T-helper 2 cell treated with Interferon-gamma antibody and Interleukin-4, amounts not matched to agents 5 μg/mL and 100 μg/mL, for 36 hours (primary cell): ENCODE results near the gene TMEM234.
"Not testable (repeated sequence)": the region's sequence is repeated elsewhere in the genome, so short reads cannot be mapped to it uniquely, and the experiment has no call there.

Source experiments
- DNase-seq: peaks from one replicate; pipeline ENCODE4 v3.0.0; 2021; ENCODE audit warnings: low spot score
- H3K27ac Mint-ChIP-seq: one replicate; pipeline ENCODE4 v1.8.0; 2021; ENCODE audit warnings: mild to moderate bottlenecking, mixed read lengths
- H3K27me3 Mint-ChIP-seq: one replicate; pipeline ENCODE4 v1.8.0; 2021; ENCODE audit warnings: low read depth, mixed read lengths
- H3K36me3 Mint-ChIP-seq: one replicate; pipeline ENCODE4 v1.8.0; 2021; ENCODE audit warnings: low read depth, mixed read lengths
- H3K4me1 Mint-ChIP-seq: one replicate; pipeline ENCODE4 v1.8.0; 2021; ENCODE audit warnings: low read depth, mixed read lengths
- H3K4me3 Mint-ChIP-seq: one replicate; pipeline ENCODE4 v1.8.0; 2022; ENCODE audit warnings: mild to moderate bottlenecking, moderate library complexity, mixed read lengths
- H3K9me3 Mint-ChIP-seq: one replicate; pipeline ENCODE4 v1.8.0; 2021; ENCODE audit warnings: mixed read lengths

The TMEM234 gene

GRCh38 chr1:32221980-32222755 lies at the start of gene TMEM234, which contains the start of gene EIF3I:
Gene TMEM234 (minus strand): TSS chr1:32222353. CDS start chr1:32222322, 31 bp downstream.
Gene EIF3I (plus strand): TSS chr1:32222407. CDS start chr1:32222442, 35 bp downstream.
- Mint-ChIP-seq H3K4me1 (peaks cover 14% of the 10 kb centered on the region), H3K36me3 (peaks cover 27% of the 10 kb centered on the region), H3K27me3 (no peaks in the 10 kb centered on the region), H3K4me3 (peak within 1 kb of the TSS; percentile 96), H3K9me3 (no peaks in the 10 kb centered on the region), H3K27ac (peak within 1 kb of the TSS; percentile 96)
- DNase-seq: peak; percentile 90

DNA sequence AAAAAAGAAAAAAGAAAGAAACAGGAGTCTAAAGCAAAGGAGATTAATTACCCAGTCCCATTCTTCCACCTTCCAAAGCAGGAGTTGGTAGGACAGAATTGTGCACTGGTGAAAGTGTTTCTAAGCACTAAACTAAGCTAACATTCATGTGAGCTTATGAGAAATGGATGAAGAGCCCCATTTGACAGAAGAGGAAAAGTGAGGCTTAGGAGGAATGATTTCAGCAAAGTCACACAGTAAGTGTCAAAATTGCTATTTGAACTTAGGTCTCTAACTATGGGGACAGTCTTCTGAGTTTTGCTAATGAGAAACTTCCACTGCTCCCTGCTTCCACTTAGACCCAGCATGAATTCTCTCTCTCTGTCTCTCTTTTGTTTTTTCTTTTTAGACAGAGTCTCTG lies 47.6 kb upstream of the TMEM234 start:
- H3K4me3 Mint-ChIP-seq: peak overlapping the region; percentile 57
- H3K27ac Mint-ChIP-seq: peak overlapping the region; percentile 54
- no peaks in the 10 kb centered on the region for H3K27me3 Mint-ChIP-seq

GRCh38 chr1:32266921-32267591 lies 44.9 kb upstream of the TMEM234 start:
- H3K4me3 Mint-ChIP-seq: peak overlapping the region; percentile 90
- H3K4me1 Mint-ChIP-seq: peaks cover 48% of the 10 kb centered on the region
- H3K36me3 Mint-ChIP-seq: peaks cover 46% of the 10 kb centered on the region
- no peak for DNase-seq
- H3K27ac Mint-ChIP-seq: peak overlapping the region; percentile 99
- peaks cover 3% of the 10 kb centered on the region for H3K9me3 Mint-ChIP-seq
- no peaks in the 10 kb centered on the region for H3K27me3 Mint-ChIP-seq

More for the DNA sequence above, 47.6 kb upstream of the TMEM234 start:
- H3K9me3 Mint-ChIP-seq: peaks cover 3% of the 10 kb centered on the region
- peaks cover 51% of the 10 kb centered on the region for H3K36me3 Mint-ChIP-seq
- H3K4me1 Mint-ChIP-seq: peaks cover 61% of the 10 kb centered on the region
- DNase-seq: no peak

GRCh38 chr1:32265846-32266245 lies 43.7 kb upstream of the TMEM234 start:
- Mint-ChIP-seq H3K36me3 (peaks cover 38% of the 10 kb centered on the region), H3K27me3 (no peaks in the 10 kb centered on the region), H3K4me1 (peaks cover 37% of the 10 kb centered on the region), H3K4me3 (peak overlapping the region; percentile 41), H3K9me3 (peaks cover 3% of the 10 kb centered on the region), H3K27ac (peak overlapping the region; percentile 74)
- DNase-seq: no peak

DNA sequence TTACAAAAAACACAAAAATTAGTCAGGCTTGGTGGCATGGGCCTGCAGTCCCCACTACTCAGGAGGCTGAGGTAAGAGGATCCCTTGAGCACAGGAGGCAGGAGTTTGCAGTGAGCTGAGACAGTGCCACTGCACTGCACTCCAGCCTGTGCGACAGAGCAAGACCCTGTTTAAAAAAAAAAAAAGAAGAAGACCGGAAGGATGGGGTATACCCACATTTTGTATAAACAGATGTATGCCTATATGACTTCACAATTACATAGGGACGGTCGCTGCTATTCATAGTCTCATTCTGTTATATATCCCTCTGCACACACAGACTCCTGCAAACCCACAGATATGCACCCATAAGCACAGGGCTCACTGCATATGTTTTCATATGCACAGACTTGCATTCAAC lies 41.6 kb upstream of the TMEM234 start:
- Mint-ChIP-seq H3K27ac (peak overlapping the region; percentile 83), H3K36me3 (peaks cover 41% of the 10 kb centered on the region), H3K4me1 (peaks cover 36% of the 10 kb centered on the region), H3K4me3 (peak overlapping the region; percentile 56), H3K27me3 (no peaks in the 10 kb centered on the region), H3K9me3 (peaks cover 3% of the 10 kb centered on the region)
- no peak for DNase-seq

GRCh38 chr1:32263236-32263593 lies 41.1 kb upstream of the TMEM234 start:
- not testable (repeated sequence) for H3K27me3 Mint-ChIP-seq, H3K9me3 Mint-ChIP-seq, H3K27ac Mint-ChIP-seq, DNase-seq, H3K4me3 Mint-ChIP-seq
- peaks cover 41% of the 10 kb centered on the region for H3K36me3 Mint-ChIP-seq
- peaks cover 36% of the 10 kb centered on the region for H3K4me1 Mint-ChIP-seq

DNA sequence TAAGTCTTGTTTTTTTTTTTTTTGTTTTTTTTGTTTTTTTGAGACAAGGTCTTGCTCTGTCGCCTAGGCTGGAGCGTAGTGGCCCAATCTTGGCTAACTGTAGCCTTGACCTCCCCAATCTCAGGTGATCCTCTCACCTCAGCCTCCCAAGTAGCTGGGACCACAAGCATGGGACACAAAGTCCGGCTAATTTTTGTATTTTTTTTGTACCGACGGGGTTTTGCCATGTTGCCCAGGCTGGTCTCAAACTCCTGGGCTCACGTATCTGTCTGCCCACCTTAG lies 35.0 kb upstream of the TMEM234 start:
- Mint-ChIP-seq H3K9me3 (no peaks in the 10 kb centered on the region), H3K4me1 (peaks cover 36% of the 10 kb centered on the region), H3K27ac (peak overlapping the region; percentile 85), H3K4me3 (peak overlapping the region; percentile 72), H3K27me3 (no peaks in the 10 kb centered on the region), H3K36me3 (peaks cover 56% of the 10 kb centered on the region)
- DNase-seq: no peak

GRCh38 chr1:32256473-32257226 lies 34.5 kb upstream of the TMEM234 start:
- H3K4me3 Mint-ChIP-seq: peak overlapping the region; percentile 72
- H3K27ac Mint-ChIP-seq: peak overlapping the region; percentile 85
- H3K4me1 Mint-ChIP-seq: peaks cover 36% of the 10 kb centered on the region
- no peaks in the 10 kb centered on the region for H3K27me3 Mint-ChIP-seq
- DNase-seq: peak; percentile 28
- peaks cover 61% of the 10 kb centered on the region for H3K36me3 Mint-ChIP-seq
- H3K9me3 Mint-ChIP-seq: no peaks in the 10 kb centered on the region

- H3K4me1 Mint-ChIP-seq: peaks cover 38% of the 10 kb centered on the region
Observed at GRCh38 chr1:32255072-32256071, 33.2 kb upstream of the TMEM234 start.

GRCh38 chr1:32250893-32251716 lies 29.0 kb upstream of the TMEM234 start, which contains the start of gene LCK:
Gene LCK (plus strand): TSS chr1:32251265. CDS start chr1:32274330, 23,065 bp downstream.
- H3K9me3 Mint-ChIP-seq: no peaks in the 10 kb centered on the region
- peak; percentile 75 for DNase-seq
- H3K27ac Mint-ChIP-seq: peak within 1 kb of the TSS; percentile 98
- peak within 1 kb of the TSS; percentile 99 for H3K4me3 Mint-ChIP-seq
- H3K27me3 Mint-ChIP-seq: no peaks in the 10 kb centered on the region
- H3K4me1 Mint-ChIP-seq: peaks cover 43% of the 10 kb centered on the region
- peaks cover 35% of the 10 kb centered on the region for H3K36me3 Mint-ChIP-seq

More at GRCh38 chr1:32255072-32256071, 33.2 kb upstream of the TMEM234 start:
- H3K27me3 Mint-ChIP-seq: no peaks in the 10 kb centered on the region
- peak overlapping the region; percentile 88 for H3K4me3 Mint-ChIP-seq
- H3K27ac Mint-ChIP-seq: peak overlapping the region; percentile 90
- peak; percentile 37 for DNase-seq
- H3K36me3 Mint-ChIP-seq: peaks cover 58% of the 10 kb centered on the region
- H3K9me3 Mint-ChIP-seq: no peaks in the 10 kb centered on the region

- DNase-seq: peak; percentile 83
- H3K27ac Mint-ChIP-seq: peak overlapping the region; percentile 98
- peaks cover 29% of the 10 kb centered on the region for H3K36me3 Mint-ChIP-seq
- H3K27me3 Mint-ChIP-seq: no peaks in the 10 kb centered on the region
- H3K4me3 Mint-ChIP-seq: peak overlapping the region; percentile 99
- H3K9me3 Mint-ChIP-seq: no peaks in the 10 kb centered on the region
- peaks cover 38% of the 10 kb centered on the region for H3K4me1 Mint-ChIP-seq
Observed at GRCh38 chr1:32249831-32250525, 27.8 kb upstream of the TMEM234 start.
